ENCODE data around the gene GNB4. TPM values are rescaled to one million over a fixed set of nuclear protein-coding genes. Genes with fewer than 3 reads are reported as not detected.

Gene GNB4
- total RNA-seq (10 to 100 TPM; 12.4 to 48.2 (median 13.4) TPM), polyA plus RNA-seq (1 to 10 TPM; 6.6 to 8.3 TPM)
- long read RNA-seq, donor 1, full-length matches to known transcripts: 9 of 20 reads
- long read RNA-seq, donor 1, partial matches to known transcripts: 0 of 20 reads
- long read RNA-seq, donor 1, other reads (novel, unspliced or antisense): 11 of 20 reads
- long read RNA-seq, donor 2, full-length matches to known transcripts: 18 of 22 reads
- long read RNA-seq, donor 2, partial matches to known transcripts: 0 of 22 reads
- long read RNA-seq, donor 2, other reads (novel, unspliced or antisense): 4 of 22 reads
- long read RNA-seq, donor 3, full-length matches to known transcripts: 69 of 113 reads
- long read RNA-seq, donor 3, partial matches to known transcripts: 11 of 113 reads
- long read RNA-seq, donor 3, other reads (novel, unspliced or antisense): 33 of 113 reads

DNA sequence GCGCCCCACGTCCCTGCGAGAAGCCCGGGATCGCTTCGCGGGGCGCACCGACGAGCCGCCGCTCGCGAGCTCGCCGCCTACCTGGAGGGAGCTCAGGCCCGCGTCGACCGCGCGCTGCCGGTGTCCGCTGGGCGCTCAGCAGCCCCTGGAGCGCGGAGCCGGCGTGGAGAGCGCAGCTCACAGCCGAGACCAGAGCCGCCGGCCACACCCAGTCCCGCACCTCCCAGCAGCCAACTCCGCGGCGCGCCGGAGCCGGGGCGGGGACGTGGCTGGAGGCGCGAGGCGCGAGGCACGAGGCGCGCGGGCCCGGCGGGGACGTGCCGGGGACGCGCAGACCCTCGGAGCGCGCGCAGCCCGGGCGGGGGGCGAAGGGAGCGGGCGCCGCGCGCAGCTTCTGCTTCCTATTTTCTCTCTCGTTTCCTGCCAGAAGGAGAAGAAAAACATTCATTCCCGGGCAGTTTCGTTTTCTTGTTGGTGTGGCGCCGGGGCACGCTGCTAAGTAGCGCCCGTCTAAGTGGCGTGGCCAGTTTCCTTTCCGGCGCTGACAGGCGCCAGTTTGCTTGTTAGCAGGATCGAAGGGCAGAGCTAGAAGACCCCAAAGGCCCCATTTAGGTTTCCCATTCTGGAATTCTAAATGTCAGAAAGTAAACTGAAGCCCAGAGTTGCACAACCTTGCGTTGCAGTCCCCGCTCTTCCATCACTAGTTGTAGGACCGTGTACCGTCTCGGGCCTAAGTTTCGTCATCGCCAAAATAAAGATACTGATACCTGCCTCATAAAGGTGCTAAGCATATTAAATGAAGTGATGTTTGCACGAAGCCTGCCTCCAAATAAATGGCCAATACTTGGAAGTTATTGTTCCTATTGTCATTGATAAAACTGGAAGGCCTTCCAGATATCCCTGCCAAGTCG lies at the start of gene GNB4:
GNB4 (minus strand) TSS at position 206 of the 911 bp plus-strand sequence. CDS start 25,270 bp downstream, outside the sequence.
- Histone ChIP-seq H3K4me3 (peak within 1 kb of the TSS; percentile 65 to 89 (median 80)), H3K27ac (peak within 1 kb of the TSS; percentile 92 to 97 (median 95)), H3K9me3 (no peaks in the 10 kb centered on the region), H3K4me1 (peaks cover 0 to 52% (median 45%) of the 10 kb centered on the region in 9 donors), H3K27me3 (no peaks in the 10 kb centered on the region), H3K36me3 (peaks cover 0 to 6% (median 0%) of the 10 kb centered on the region in 9 donors)
- intact Hi-C loops (cut with DNase I): loop anchor here in 5 of 10 donors (1.0 to 10.0 kb wide), 5 partner anchors 63 to 111 kb away; partner anchors contain the start of gene ACTL6A (in 3 of the 5)
- peak; percentile 77 to 86 for DNase-seq
- peak; percentile 87 to 96 (median 90) for ATAC-seq
- no peak for TF ChIP-seq CTCF (IDR thresholded peaks at IDR 0.05)
- 4 to 5% methylated on average over 90 of the region's 90 CpGs for WGBS, 2 donors

DNA sequence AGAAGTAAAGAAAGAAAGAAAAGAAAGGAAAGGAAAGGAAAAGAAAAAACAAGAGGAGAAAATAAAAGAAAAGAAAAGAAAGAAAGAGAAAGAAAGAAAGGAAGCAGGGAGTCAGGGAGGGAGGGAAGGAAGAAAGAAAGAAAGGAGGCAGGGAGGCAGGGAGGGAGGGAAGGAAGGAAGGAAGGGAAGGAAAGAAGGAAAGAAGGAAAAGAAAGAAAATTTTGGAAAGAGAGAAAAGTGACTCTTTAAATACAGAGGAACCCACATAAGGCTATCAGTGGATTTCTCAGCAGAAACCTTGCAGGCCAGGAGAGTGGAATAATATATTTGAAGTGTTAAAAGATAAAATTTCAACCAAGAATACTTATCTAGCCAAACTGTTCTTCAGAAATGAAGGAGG lies 44.2 kb upstream of the GNB4 start:
- Histone ChIP-seq H3K4me1 (no peaks in the 10 kb centered on the region), H3K9me3 (peaks cover 3 to 89% (median 49%) of the 10 kb centered on the region in 11 donors), H3K27ac (no peak overlapping the region), H3K36me3 (no peaks in the 10 kb centered on the region), H3K27me3 (no peaks in the 10 kb centered on the region), H3K4me3 (no peak overlapping the region)
- intact Hi-C loops (cut with DNase I): no loop called here
- no peak for ATAC-seq
- DNase-seq: no peak
- no peak for TF ChIP-seq CTCF (IDR thresholded peaks at IDR 0.05)

DNA sequence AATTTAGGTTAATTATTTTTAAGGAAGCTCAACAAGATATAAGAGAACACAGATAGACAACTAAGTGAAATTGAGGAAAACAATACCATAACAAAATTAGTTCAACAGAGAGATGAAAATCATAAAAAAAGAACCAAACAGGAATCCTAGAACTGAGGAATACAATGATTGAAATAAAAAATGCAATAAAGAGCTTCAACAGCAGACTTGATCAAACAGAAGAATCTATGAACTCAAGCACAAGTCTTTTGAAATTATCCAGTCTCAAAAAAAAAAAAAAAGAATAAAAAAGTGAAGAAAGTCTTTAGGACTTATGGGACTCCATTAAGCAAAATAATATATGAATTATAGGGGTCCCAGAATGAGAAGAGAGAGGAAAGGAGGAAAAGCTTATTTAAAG lies 42.0 kb upstream of the GNB4 start:
- Histone ChIP-seq H3K36me3 (no peaks in the 10 kb centered on the region), H3K4me3 (no peak overlapping the region), H3K9me3 (peaks cover 3 to 82% (median 49%) of the 10 kb centered on the region in 11 donors), H3K27ac (no peak overlapping the region), H3K27me3 (no peaks in the 10 kb centered on the region), H3K4me1 (no peaks in the 10 kb centered on the region)
- DNase-seq (no peak), ATAC-seq (no peak)
- TF ChIP-seq CTCF (IDR thresholded peaks at IDR 0.05): no peak
- intact Hi-C loops (cut with DNase I): no loop called here

- no peaks in the 10 kb centered on the region for H3K36me3 ChIP-seq
- H3K4me3 ChIP-seq: no peak overlapping the region
- intact Hi-C loops (cut with DNase I): no loop called here
- no peak overlapping the region for H3K27ac ChIP-seq
- DNase-seq: no peak
- H3K4me1 ChIP-seq: no peaks in the 10 kb centered on the region
- H3K9me3 ChIP-seq: peaks cover 0 to 33% (median 13%) of the 10 kb centered on the region in 11 donors
- no peak for ATAC-seq
- H3K27me3 ChIP-seq: no peaks in the 10 kb centered on the region
- TF ChIP-seq CTCF (IDR thresholded peaks at IDR 0.05): no peak
These were observed 36.9 kb upstream of the GNB4 start for GRCh38 chr3:179488213-179488612.
